Spleen (tissue), 11 donors: ENCODE data around the gene TBC1D20. TPM values are rescaled to one million over a fixed set of nuclear protein-coding genes. Genes with fewer than 3 reads are reported as not detected.
A peak's percentile ranks its signal among the peaks of the same experiment; 100 is the strongest.

ENCODE experiments used
- DNase-seq: peaks from one replicate; pipeline ENCODE4 v3.0.0-alpha.2; 2020
- H3K27ac ChIP-seq, 8 donors: fragments of 200-600 bp; sonication (generic) in 7 of 8; 1 replicate in 4 of 8; 2 replicates in 4 of 8; pipeline versions ENCODE4 v1.5.0 to v1.8.0; 2016 to 2021; ENCODE audit warnings: inconsistent platforms in 4 of 8, mild to moderate bottlenecking in 4 of 8, moderate library complexity in 1 of 8
- H3K27me3 ChIP-seq, 7 donors: fragments of 200-600 bp; sonication (generic) in 6 of 7; replicated peaks in 1 of 7; 1 replicate in 4 of 7; 2 replicates in 3 of 7; pipeline versions ENCODE4 v1.5.0 to v1.8.0; 2016 to 2021; ENCODE audit warnings: inconsistent platforms in 3 of 7, mild to moderate bottlenecking in 1 of 7
- H3K36me3 ChIP-seq, 6 donors: fragments of 200-600 bp; sonication (generic) in 5 of 6; 1 replicate in 4 of 6; 2 replicates in 2 of 6; pipeline versions ENCODE4 v1.5.0 to v1.8.0; 2016 to 2021; ENCODE audit warnings: inconsistent platforms in 2 of 6
- H3K4me1 ChIP-seq, 6 donors: fragments of 200-600 bp; sonication (generic) in 5 of 6; 1 replicate in 3 of 6; 2 replicates in 3 of 6; pipeline versions ENCODE4 v1.5.0 to v1.8.0; 2016 to 2021; ENCODE audit warnings: inconsistent platforms in 3 of 6
- H3K4me3 ChIP-seq, 8 donors: fragments of 200-600 bp; sonication (generic) in 7 of 8; 1 replicate in 4 of 8; 2 replicates in 4 of 8; pipeline versions ENCODE4 v1.5.0 to v1.8.0; 2016 to 2021; ENCODE audit warnings: inconsistent platforms in 4 of 8, mild to moderate bottlenecking in 4 of 8, moderate library complexity in 2 of 8
- H3K9me3 ChIP-seq, 8 donors: fragments of 200-600 bp; sonication (generic) in 7 of 8; 1 replicate in 4 of 8; 2 replicates in 4 of 8; pipeline versions ENCODE4 v1.5.0 to v1.8.0; 2016 to 2021; ENCODE audit warnings: inconsistent platforms in 4 of 8
- CTCF ChIP-seq, 11 experiments: fragments of 200-600 bp in 7 of 11; fragments of 450-650 bp in 4 of 11; sonication (generic) in 4 of 11; IDR thresholded peaks in 8 of 11; conservative IDR thresholded peaks in 3 of 11; 1 replicate in 7 of 11; 2 replicates in 4 of 11; pipeline versions ENCODE4 v1.4.0 to v1.8.0; 2016 to 2021; ENCODE audit warnings: antibody characterized with exemption in 11 of 11, inconsistent platforms in 4 of 11, mild to moderate bottlenecking in 1 of 11
- POLR2A ChIP-seq, 3 donors: fragments of 450-650 bp; IDR thresholded peaks; one replicate each; pipeline ENCODE4 v1.5.1; 2017; ENCODE audit warnings: antibody characterized with exemption in 3 of 3, mild to moderate bottlenecking in 1 of 3
- POLR2AphosphoS5 ChIP-seq, 3 donors: sonication (generic); formaldehyde crosslinking; IDR thresholded peaks; one replicate each; pipeline ENCODE4 v1.5.1; 2017; ENCODE audit warnings: antibody characterized with exemption in 3 of 3
- WGBS, 5 donors: extraction: QIAGEN DNeasy Blood & Tissue Kit in 3 of 5; methylation state at CpG; one replicate each; pipeline versions ENCODE4 v1.1.5 to v1.1.7; 2013 to 2018; 5-methylcytosine and 5-hydroxymethylcytosine counted together
- intact Hi-C: fragments of 100-400 bp; cut with DNase I; formaldehyde crosslinking; loops from one replicate; pipeline ENCODE4 v1.15.0; 2023; ENCODE audit warnings: low total_unique reads
- polyA plus RNA-seq, 3 donors: library from polyadenylated mRNA; stranded (reverse); fragments of 200-250 nt; gene quantifications; one replicate each; pipeline ENCODE4 v1.2.1, GENCODE V29; 2013
- total RNA-seq, 7 donors: library from RNA; depleted of rRNA in 3 of 7; stranded (reverse); fragments of >200 nt in 3 of 7; fragmentation: NEBNext Ultra II Directional in 4 of 7; extraction: Animal tissue kit (Norgen Biotek cat#: 25700) in 4 of 7; gene quantifications; one replicate each; pipeline versions ENCODE4 v1.1.0 to v1.2.1, GENCODE V29; 2016 to 2021
- donor health status: healthy with polysubstance abuse.
- donor health status: DM: no; HTN: no; CAD: no; lungs with moderate emphysema.
- donor health status: DM: no; HTN: no; CAD: no.
- donor health status: Bipolar disorder and iron deficiency.
- donor health status: healthy.
- donor health status: DM: no; HTN: no; CAD: no.
- donor health status: DM: yes; HTN: yes; CAD: no.

The TBC1D20 gene
- total and polyA plus RNA-seq, 10 donors, result 9.2 to 41.0 (median 32.8) TPM

- DNase-seq, result no peak
- H3K4me3 ChIP-seq, result peak overlapping the region in 5 of 8 donors; percentile 4 to 53 (median 20)
These were observed 24.4 kb downstream of the TBC1D20 start for GRCh38 chr20:437787-438486.

GRCh38 chr20:436476-436875, 25.9 kb downstream of the TBC1D20 start:
- peaks cover 0 to 95% (median 51%) of the 10 kb centered on the region in 6 donors for H3K36me3 ChIP-seq
- H3K27me3 ChIP-seq, result no peaks in the 10 kb centered on the region
- intact Hi-C loops, result loop anchor here (10.0 kb wide), 1 partner anchor 82 kb away; no protein-coding TSS in a partner anchor
- H3K4me1 ChIP-seq, result peaks cover 22 to 78% (median 46%) of the 10 kb centered on the region in 6 donors
- TF ChIP-seq POLR2AphosphoS5 (IDR thresholded peaks at IDR 0.05) (no peak), CTCF (IDR thresholded peaks at IDR 0.05 in 8 of 11, conservative IDR thresholded peaks at IDR 0.05 in 3 of 11) (no peak), POLR2A (IDR thresholded peaks at IDR 0.05) (no peak)
- H3K9me3 ChIP-seq, result no peaks in the 10 kb centered on the region
- 94 to 100% (median 99%) methylated on average over 5 of the region's 5 CpGs for WGBS, 5 donors
- DNase-seq, result no peak
- no peak overlapping the region for H3K27ac ChIP-seq
- no peak overlapping the region for H3K4me3 ChIP-seq

More at GRCh38 chr20:437787-438486, 24.4 kb downstream of the TBC1D20 start:
- 24 to 40% (median 35%) methylated on average over 6 of the region's 6 CpGs for WGBS, 5 donors
- no peak for TF ChIP-seq CTCF (IDR thresholded peaks at IDR 0.05 in 8 of 11, conservative IDR thresholded peaks at IDR 0.05 in 3 of 11)
- no peak for TF ChIP-seq POLR2A (IDR thresholded peaks at IDR 0.05)
- no peak for TF ChIP-seq POLR2AphosphoS5 (IDR thresholded peaks at IDR 0.05)
- peaks cover 0 to 95% (median 56%) of the 10 kb centered on the region in 6 donors for H3K36me3 ChIP-seq
- intact Hi-C loops, result loop anchor here (10.0 kb wide), 1 partner anchor 83 kb away; no protein-coding TSS in a partner anchor
- peaks cover 22 to 64% (median 44%) of the 10 kb centered on the region in 6 donors for H3K4me1 ChIP-seq
- H3K9me3 ChIP-seq, result no peaks in the 10 kb centered on the region
- no peaks in the 10 kb centered on the region for H3K27me3 ChIP-seq
- H3K27ac ChIP-seq, result peak overlapping the region; percentile 3 to 85 (median 74)

GRCh38 chr20:435558-435957, 26.8 kb downstream of the TBC1D20 start:
- intact Hi-C loops, result loop anchor here (10.0 kb wide), 1 partner anchor 81 kb away; no protein-coding TSS in a partner anchor
- Histone ChIP-seq H3K4me1 (peaks cover 22 to 87% (median 50%) of the 10 kb centered on the region in 6 donors), H3K4me3 (no peak overlapping the region), H3K27me3 (no peaks in the 10 kb centered on the region), H3K36me3 (peaks cover 0 to 95% (median 51%) of the 10 kb centered on the region in 6 donors), H3K27ac (no peak overlapping the region), H3K9me3 (no peaks in the 10 kb centered on the region)
- WGBS, 5 donors, result 88 to 97% (median 91%) methylated on average over 7 of the region's 7 CpGs
- no peak for TF ChIP-seq POLR2A (IDR thresholded peaks at IDR 0.05)
- no peak for TF ChIP-seq POLR2AphosphoS5 (IDR thresholded peaks at IDR 0.05)
- no peak for TF ChIP-seq CTCF (IDR thresholded peaks at IDR 0.05 in 8 of 11, conservative IDR thresholded peaks at IDR 0.05 in 3 of 11)
- DNase-seq, result no peak
